Measurements from ENCODE around the gene RARA. TPM values are rescaled to one million over a fixed set of nuclear protein-coding genes. Genes with fewer than 3 reads are reported as not detected.

Gene RARA
- polyA plus RNA-seq, 1 experiment: 4.9 TPM

- Histone ChIP-seq H3K4me3 (ENCODE audit: low read depth, low read length) (no peak overlapping the region), H3K27ac (ENCODE audit: low read depth, low read length) (no peak overlapping the region), H3K9me3 (ENCODE audit: control insufficient read depth, insufficient read depth, low read length) (no peaks in the 10 kb centered on the region; the same call in 1 of the 2 replicates), H3K27me3 (ENCODE audit: control insufficient read depth, insufficient read depth, low read length) (no peaks in the 10 kb centered on the region)
- POLR2A ChIA-PET: interaction anchor here (0.6 kb wide), 1 partner anchor 119 kb away, joined by 6 read pairs; no protein-coding TSS in a partner anchor
- DNase-seq (ENCODE audit: low read depth, low spot score): no peak
- CTCF ChIA-PET: interaction anchor here (0.6 to 5.9 kb wide), 9 partner anchors 55 to 433 kb away, joined by 3 to 112 read pairs (median 5); partner anchors contain the start of gene TOP2A
- no peak for TF ChIP-seq CTCF (IDR thresholded peaks at IDR 0.05; ENCODE audit: low read depth, low read length)
These were observed 48.3 kb downstream of the RARA start for GRCh38 chr17:40356990-40357881.

GRCh38 chr17:40358323-40359038 lies 49.5 kb downstream of the RARA start:
- ChIA-PET POLR2A (interaction anchor here (0.6 to 1.2 kb wide), 3 partner anchors 47 to 117 kb away, joined by 3 to 7 read pairs (median 6); no protein-coding TSS in a partner anchor), CTCF (interaction anchor here (0.6 to 5.9 kb wide), 12 partner anchors 55 to 344 kb away, joined by 3 to 44 read pairs (median 4); partner anchors contain the start of gene TOP2A)
- H3K4me3 ChIP-seq (ENCODE audit: low read depth, low read length): no peak overlapping the region
- peak; percentile 67 for DNase-seq (ENCODE audit: low read depth, low spot score)
- H3K27me3 ChIP-seq (ENCODE audit: control insufficient read depth, insufficient read depth, low read length): no peaks in the 10 kb centered on the region
- H3K27ac ChIP-seq (ENCODE audit: low read depth, low read length): no peak overlapping the region
- H3K9me3 ChIP-seq (ENCODE audit: control insufficient read depth, insufficient read depth, low read length): no peaks in the 10 kb centered on the region; the same call in 1 of the 2 replicates
- peak; percentile 95 for TF ChIP-seq CTCF (IDR thresholded peaks at IDR 0.05; ENCODE audit: low read depth, low read length)

GRCh38 chr17:40360091-40360490 lies 51.1 kb downstream of the RARA start:
- ChIA-PET CTCF (interaction anchor here (3.1 to 5.9 kb wide), 3 partner anchors 56 to 200 kb away, joined by 20 to 44 read pairs (median 25); partner anchors contain the start of gene TOP2A), POLR2A (no interaction called here)
- no peak for DNase-seq (ENCODE audit: low read depth, low spot score)
- H3K27me3 ChIP-seq (ENCODE audit: control insufficient read depth, insufficient read depth, low read length): no peaks in the 10 kb centered on the region
- no peak for TF ChIP-seq CTCF (IDR thresholded peaks at IDR 0.05; ENCODE audit: low read depth, low read length)
- H3K4me3 ChIP-seq (ENCODE audit: low read depth, low read length): no peak overlapping the region
- no peak overlapping the region for H3K27ac ChIP-seq (ENCODE audit: low read depth, low read length)
- no peaks in the 10 kb centered on the region; the same call in 1 of the 2 replicates for H3K9me3 ChIP-seq (ENCODE audit: control insufficient read depth, insufficient read depth, low read length)

- no peaks in the 10 kb centered on the region for H3K27me3 ChIP-seq (ENCODE audit: control insufficient read depth, insufficient read depth, low read length)
- ChIA-PET POLR2A (interaction anchor here (0.5 to 0.6 kb wide), 2 partner anchors 95 to 261 kb away, joined by 3 to 8 read pairs; partner anchors contain the start of gene NR1D1), CTCF (interaction anchor here (0.6 to 5.9 kb wide), 5 partner anchors 44 to 198 kb away, joined by 3 to 44 read pairs (median 20); partner anchors contain the start of gene TOP2A)
- no peak for DNase-seq (ENCODE audit: low read depth, low spot score)
- H3K4me3 ChIP-seq (ENCODE audit: low read depth, low read length): no peak overlapping the region
- H3K27ac ChIP-seq (ENCODE audit: low read depth, low read length): no peak overlapping the region
- no peak for TF ChIP-seq CTCF (IDR thresholded peaks at IDR 0.05; ENCODE audit: low read depth, low read length)
- no peaks in the 10 kb centered on the region; the same call in 1 of the 2 replicates for H3K9me3 ChIP-seq (ENCODE audit: control insufficient read depth, insufficient read depth, low read length)
These were observed 52.3 kb downstream of the RARA start for GRCh38 chr17:40361063-40361924.

Data from AG04450 (cell line).